CD4-positive, alpha-beta T cell treated with Interleukin-21 for 1 hour (primary cell): Measurements from ENCODE around the gene CCDC28A.
A peak's percentile ranks its signal among the peaks of the same experiment; 100 is the strongest.
"Not testable (repeated sequence)": the region's sequence is repeated elsewhere in the genome, so short reads cannot be mapped to it uniquely, and the experiment has no call there.

Source experiments
- DNase-seq: peaks from one replicate; pipeline ENCODE4 v3.0.0-alpha.2; 2020

Gene CCDC28A

DNA sequence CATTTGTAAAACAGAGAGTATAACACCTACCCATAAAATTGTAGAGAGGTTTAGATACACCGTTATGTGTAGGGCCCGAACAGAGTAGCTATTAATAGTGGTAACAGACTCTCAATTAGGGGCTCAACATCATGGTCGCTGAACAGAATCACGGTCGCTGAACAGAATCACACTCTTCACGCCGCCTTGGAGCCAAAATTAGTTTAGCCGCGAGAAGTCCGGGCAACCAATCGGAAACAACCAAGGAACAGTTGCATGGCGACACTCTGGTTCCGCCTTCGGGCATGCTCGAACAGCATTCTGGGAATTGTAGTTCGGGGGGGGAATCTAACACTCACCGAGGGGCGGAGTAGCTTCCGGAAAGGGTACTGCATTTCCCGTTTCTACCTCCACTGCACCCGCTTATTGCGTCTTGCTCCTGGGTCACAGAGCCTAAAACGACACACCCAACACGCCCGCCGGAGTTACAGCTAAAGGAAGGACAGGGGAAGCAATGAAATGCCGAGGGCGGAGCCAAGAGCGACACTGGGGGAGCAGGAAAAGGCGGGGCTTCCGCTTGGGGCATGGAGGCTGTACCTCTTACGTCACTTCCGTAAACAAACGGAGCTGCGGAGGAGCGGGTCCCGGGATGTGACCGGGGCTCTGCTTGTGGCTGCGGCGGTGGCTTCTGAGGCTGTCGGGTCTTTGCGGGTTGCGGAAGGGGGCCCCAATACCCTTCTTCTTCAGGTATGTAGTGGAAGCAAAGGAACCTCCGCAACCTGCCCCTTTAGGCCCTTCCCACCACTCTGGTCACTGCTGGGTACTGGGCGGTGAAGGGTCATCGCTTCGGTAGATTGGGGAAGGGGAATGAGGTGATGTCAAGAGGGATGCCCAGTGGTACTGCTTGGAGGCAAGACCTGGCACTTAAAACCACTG, at the start of gene CCDC28A:
Gene CCDC28A (plus strand): TSS at position 593 of the 915 bp plus-strand sequence. CDS start 2,352 bp downstream, outside the sequence.
- peak; percentile 94 for DNase-seq

- DNase-seq, result no peak
These were observed 49.6 kb upstream of the CCDC28A start for GRCh38 chr6:138724015-138724414.

GRCh38 chr6:138726066-138726756, 47.4 kb upstream of the CCDC28A start:
- DNase-seq, result no peak

GRCh38 chr6:138726757-138727097, 46.8 kb upstream of the CCDC28A start:
- no peak for DNase-seq

GRCh38 chr6:138727182-138727581, 46.4 kb upstream of the CCDC28A start:
- no peak for DNase-seq

DNA sequence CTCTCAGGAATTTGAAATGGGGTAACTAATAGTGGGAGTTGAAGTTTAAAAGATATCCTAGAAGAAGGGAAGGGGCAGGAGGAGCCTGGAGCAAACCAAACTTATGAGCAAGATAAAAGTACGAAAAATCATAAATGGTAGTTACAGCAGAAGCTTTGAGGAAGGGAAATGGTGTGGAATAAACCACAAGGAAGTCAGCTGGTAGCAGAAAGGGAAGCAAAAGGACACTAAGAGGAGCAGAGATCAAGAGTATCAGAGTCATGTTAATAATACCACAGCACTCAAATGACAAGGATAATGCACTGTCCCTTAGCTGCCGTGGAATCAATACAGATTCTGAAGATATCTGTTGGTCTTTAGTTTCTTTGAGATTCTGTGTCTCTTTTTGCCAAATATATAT, 44.9 kb upstream of the CCDC28A start:
- DNase-seq, result no peak

DNA sequence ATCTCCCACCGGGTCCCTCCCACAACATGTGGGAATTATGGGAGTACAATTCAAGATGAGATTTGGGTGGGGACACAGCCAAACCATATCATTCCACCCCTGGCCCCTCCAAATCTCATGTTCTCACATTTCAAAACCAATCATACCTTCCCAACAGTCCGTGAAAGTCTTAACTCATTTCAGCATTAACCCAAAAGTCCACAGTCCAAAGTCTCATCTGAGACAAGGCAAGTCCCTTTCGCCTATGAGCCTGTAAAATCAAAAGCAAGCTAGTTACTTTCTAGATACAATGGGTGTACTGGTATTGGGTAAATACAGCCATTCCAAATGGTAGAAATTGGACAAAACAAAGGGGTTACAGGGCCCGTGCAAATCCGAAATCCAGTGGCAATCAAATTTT, 43.5 kb upstream of the CCDC28A start:
- not testable (repeated sequence) for DNase-seq

GRCh38 chr6:138734585-138734984, 39.0 kb upstream of the CCDC28A start:
- no peak for DNase-seq

- no peak for DNase-seq
These were observed 36.9 kb upstream of the CCDC28A start for GRCh38 chr6:138736640-138737039.

DNA sequence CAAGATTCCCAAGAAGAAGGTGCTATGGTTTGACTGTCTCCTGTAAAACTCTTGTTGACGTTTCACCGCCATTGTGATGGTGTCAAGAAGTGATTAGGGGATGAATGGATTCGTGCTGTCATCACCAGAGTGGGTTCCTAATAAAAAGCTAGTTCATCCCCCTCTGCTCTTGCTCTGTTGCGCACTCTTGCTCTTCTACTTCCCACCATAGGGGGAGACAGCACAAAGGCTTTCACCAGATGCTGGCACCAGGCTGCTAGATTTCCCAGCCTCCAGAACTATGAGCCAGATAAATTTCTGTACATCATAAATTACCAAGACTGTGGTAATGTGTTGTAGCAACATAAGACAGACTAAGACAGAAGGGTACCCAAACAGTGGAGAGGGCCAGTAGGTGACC, 21.6 kb upstream of the CCDC28A start:
- DNase-seq, result no peak

DNA sequence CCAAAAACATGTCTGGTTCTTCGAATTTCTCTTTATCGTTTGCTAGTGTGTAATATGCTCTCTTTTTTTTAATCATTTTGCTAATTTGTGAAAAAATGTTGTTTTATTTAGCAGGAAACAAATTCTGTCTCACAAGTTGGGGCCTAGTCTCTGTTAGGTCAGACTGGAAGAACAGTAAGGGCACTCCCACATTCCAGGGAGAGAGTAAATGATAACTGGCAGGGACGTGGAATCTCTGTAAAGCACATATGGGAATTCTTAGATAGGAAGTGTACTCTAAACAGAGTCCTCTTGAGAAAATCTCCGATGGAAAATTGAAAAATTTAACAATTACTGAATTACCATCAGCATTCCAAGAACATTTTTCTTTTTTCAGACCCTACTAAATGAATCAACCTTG, 16.4 kb upstream of the CCDC28A start:
- no peak for DNase-seq

- peak; percentile 53 for DNase-seq
These were observed 7.5 kb upstream of the CCDC28A start for GRCh38 chr6:138765896-138766655.

GRCh38 chr6:138769102-138769676, 4.4 kb upstream of the CCDC28A start:
- DNase-seq, result no peak

GRCh38 chr6:138772596-138773176, 883 bp upstream of the CCDC28A start:
- DNase-seq, result no peak

DNA sequence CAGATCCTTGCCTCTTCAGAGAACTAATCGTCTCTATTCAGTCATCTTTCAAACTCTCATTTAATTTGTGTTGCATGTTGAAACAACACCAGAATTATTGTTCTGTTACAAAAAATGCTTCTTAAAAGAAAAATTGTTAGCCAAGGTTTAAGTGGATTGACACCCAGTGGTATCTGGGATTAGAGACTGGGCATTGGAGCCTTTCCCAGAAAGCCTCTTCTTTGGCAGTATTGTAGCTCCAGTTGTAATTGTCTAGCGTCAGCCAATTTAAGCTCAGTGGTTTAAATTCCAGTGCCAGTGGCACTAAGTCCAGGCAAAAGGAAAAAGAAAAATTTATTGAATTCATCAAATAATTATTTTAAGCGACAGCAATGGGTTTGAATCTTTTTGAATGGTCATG, 801 bp downstream of the CCDC28A start:
- no peak for DNase-seq

- DNase-seq, result no peak
These were observed 3.1 kb downstream of the CCDC28A start for GRCh38 chr6:138776659-138777058.

GRCh38 chr6:138778331-138778730, 4.8 kb downstream of the CCDC28A start:
- DNase-seq, result no peak

DNA sequence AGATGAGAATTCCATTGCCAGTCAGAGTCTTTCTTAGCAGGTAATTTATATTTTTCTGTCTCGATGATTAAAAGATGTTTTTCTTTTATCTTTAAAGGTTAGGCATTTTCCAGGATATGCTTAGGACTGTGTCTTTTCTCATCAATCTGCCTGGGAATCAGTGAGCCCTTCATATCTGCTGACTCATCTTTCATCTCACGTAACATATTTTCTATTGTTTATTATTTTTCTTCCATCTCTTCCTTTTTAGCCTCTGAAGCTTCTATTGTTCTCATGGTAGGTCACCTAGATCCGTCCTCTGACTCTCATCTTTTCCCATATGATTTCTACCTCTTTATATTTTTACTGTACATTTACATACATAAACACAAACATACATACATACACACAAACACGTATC, 8.7 kb downstream of the CCDC28A start:
- no peak for DNase-seq

DNA sequence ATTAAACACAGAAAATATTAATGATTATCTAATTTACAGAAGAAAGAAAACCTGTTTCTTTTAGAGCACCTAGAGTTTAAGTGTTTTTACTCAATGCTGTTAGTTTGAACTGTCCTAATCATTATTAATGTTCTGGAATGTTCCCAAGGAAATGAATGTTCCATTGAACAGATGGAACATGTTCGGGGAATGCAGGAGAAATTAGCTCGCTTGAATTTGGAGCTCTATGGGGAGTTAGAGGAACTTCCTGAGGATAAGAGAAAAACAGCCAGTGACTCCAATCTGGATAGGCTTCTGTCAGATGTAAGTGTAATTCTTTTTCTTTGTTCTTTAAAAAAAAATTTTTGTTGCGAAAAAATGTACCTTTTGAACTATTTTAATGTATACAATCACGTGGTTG, 11.5 kb downstream of the CCDC28A start:
- DNase-seq, result no peak

GRCh38 chr6:138785980-138786379, 12.4 kb downstream of the CCDC28A start:
- no peak for DNase-seq

- no peak for DNase-seq
These were observed 13.6 kb downstream of the CCDC28A start for GRCh38 chr6:138787138-138787537.

DNA sequence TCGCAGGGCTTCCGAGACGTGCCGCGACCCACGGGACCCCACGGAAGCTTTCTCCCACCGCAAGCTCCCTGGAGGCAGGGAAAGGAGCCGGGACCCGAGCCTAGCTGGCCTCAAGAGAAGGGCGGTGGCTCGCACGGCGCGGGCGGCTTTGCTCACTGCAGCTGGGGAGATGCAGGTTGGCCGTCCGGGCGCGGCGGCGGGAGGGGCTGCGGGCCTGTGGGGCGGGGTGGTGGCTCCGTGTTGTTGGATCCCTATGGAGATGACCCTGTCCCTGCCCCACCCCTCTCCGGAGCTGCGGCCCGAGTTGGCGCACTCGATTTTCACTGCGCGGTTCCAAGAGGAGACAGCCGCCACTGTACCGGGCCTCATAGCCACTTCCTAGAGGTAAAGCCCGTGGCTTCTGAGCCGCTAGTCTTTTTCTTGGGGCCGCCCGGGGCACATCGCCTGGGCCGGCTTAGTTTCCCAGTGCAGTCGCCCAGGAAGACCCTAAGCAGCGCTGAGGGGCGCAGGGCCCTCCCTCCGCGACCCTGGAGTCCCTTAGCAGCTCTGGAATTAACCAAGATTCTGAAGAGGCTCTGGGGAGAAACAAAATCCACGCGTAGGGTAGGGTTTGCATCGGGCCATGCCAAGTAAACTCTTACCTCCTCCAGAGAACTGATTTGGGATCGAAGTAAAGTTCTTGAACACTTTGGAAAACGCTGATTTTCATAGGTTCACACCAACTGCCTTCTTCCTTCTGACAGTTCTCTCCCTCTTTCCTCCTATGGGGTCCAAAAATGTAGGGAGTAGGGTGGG, 22.4 kb downstream of the CCDC28A start, which contains the start of gene ECT2L:
Gene ECT2L (plus strand): TSS at position 279 of the 795 bp plus-strand sequence. CDS start 17,188 bp downstream, outside the sequence.
- no peak for DNase-seq
